ENCODE data around the gene KCTD5. TPM values are rescaled to one million over a fixed set of nuclear protein-coding genes. Genes with fewer than 3 reads are reported as not detected.
A peak's percentile ranks its signal among the peaks of the same experiment; 100 is the strongest.

KCTD5 gene
- total and polyA plus RNA-seq, 9 of the 15 experiments (the other 6 are each of a cell fraction or from before 2014, with no cell fraction given) = 0.73 to 58.3 (median 32.3) TPM

GRCh38 chr16:2712063-2712441 lies 29.7 kb downstream of the KCTD5 start:
- no peak for ATAC-seq
- no peaks in the 10 kb centered on the region for H3K79me2 ChIP-seq (ENCODE audit: control insufficient read depth, insufficient read depth, low read length)
- WGBS (ENCODE audit: insufficient coverage, low coverage, missing lambda C conversion rate) = 17% methylated on average over 12 of the region's 14 CpGs
- no peak overlapping the region for H3K4me3 ChIP-seq
- H3K4me2 ChIP-seq (ENCODE audit: insufficient read depth, low read length) = no peak overlapping the region
- in situ Hi-C loops (cut with MboI) = no loop called here
- DNase-seq (ENCODE audit: extremely low read depth in 1 of 4, low spot score in 3 of 4) = no peak
- intact Hi-C loops (cut with micrococcal nuclease) = no loop called here
- peaks cover 4% of the 10 kb centered on the region; the same call in 1 of the 2 replicates for H4K20me1 ChIP-seq (replicated peaks; ENCODE audit: control insufficient read depth, insufficient read depth, low read length)
- H3K36me3 ChIP-seq (ENCODE audit: control insufficient read depth, insufficient read depth, low read length) = peaks cover 15% of the 10 kb centered on the region; the same call in 1 of the 3 replicates
- no peaks in the 10 kb centered on the region for H3K9me3 ChIP-seq (replicated peaks; ENCODE audit: control insufficient read depth, insufficient read depth, low read depth, low read length)
- peaks cover 0 to 58% of the 10 kb centered on the region in 2 experiments; a peak in 2 of 5 replicates for H3K4me1 ChIP-seq (replicated peaks in 1 of 2; ENCODE audit: control insufficient read depth in 2 of 2, insufficient read depth in 2 of 2, low read length in 2 of 2)
- H3K27ac ChIP-seq (ENCODE audit: extremely low read depth, low read depth, low read length) = no peak overlapping the region
- H3K9ac ChIP-seq (ENCODE audit: insufficient read depth in 1 of 2, low read depth in 2 of 2, low read length in 2 of 2) = 0 out of 4 replicates have a peak overlapping the region, but pooled peaks of 1 of the 2 experiments have one; percentile 10
- H3K27me3 ChIP-seq (ENCODE audit: control insufficient read depth in 2 of 2, insufficient read depth in 2 of 2, low read length in 2 of 2) = peaks cover 19 to 35% of the 10 kb centered on the region in 2 experiments; a peak in 4 of 5 replicates
- no peak overlapping the region for H2AFZ ChIP-seq (ENCODE audit: low read depth, low read length)
- BruUV-seq (replicated peaks) = no TSS peak
- ChIA-PET CTCF (ENCODE audit: low intra/inter-chr PET ratio) (no interaction called here), POLR2A (interaction anchor here (0.6 to 1.5 kb wide), 4 partner anchors 8 to 1732 kb away, joined by 3 to 6 read pairs (median 4); partner anchors contain the start of gene FLYWCH2)
- no peak for FAIRE-seq
- peak; percentile 9; the same call in 1 of the 2 replicates for TF ChIP-seq POLR2G (IDR thresholded peaks at IDR 0.05; ENCODE audit: low read depth, low read length)
- no peak for TF ChIP-seq STAG1 (CRISPR knock-in tag; IDR thresholded peaks at IDR 0.05; ENCODE audit: borderline replicate concordance)
- no peak for TF ChIP-seq GTF3C2 (IDR thresholded peaks at IDR 0.05; ENCODE audit: borderline replicate concordance, extremely low read depth, insufficient read length)
- no peaks in the 10 kb centered on the region for H3K9me1 ChIP-seq (ENCODE audit: control insufficient read depth, insufficient read depth, low read length)
